Natural killer cell (primary cell): ENCODE results near the gene WDR5. TPM values are rescaled to one million over a fixed set of nuclear protein-coding genes. Genes with fewer than 3 reads are reported as not detected.

Source experiments
- ATAC-seq, 3 donors: fragments of 150-1000 bp in 2 of 3; fragments of 200-7000 bp in 1 of 3; cut with Tn5 transposase; 1 replicate in 1 of 3; 2 replicates in 2 of 3; pipeline ENCODE4 v1.10.0; 2021; ENCODE audit warnings: mild to moderate bottlenecking in 2 of 3, moderate library complexity in 2 of 3
- DNase-seq, 2 donors: peaks; one replicate each; pipeline versions ENCODE4 v3.0.0 to v3.0.0-alpha.2; 2013 to 2021; ENCODE audit warnings: mixed read lengths in 1 of 2
- H3K27ac ChIP-seq: one replicate; pipeline ENCODE4 v1.5.1; 2013; ENCODE audit warnings: mild to moderate bottlenecking, low read length
- H3K27me3 ChIP-seq: one replicate; pipeline ENCODE4 v1.6.1; 2013; ENCODE audit warnings: low read length; ENCODE audit not compliant: control insufficient read depth, insufficient read depth
- H3K36me3 ChIP-seq: one replicate; pipeline ENCODE4 v1.6.1; 2013; ENCODE audit warnings: low read length; ENCODE audit not compliant: control insufficient read depth, insufficient read depth
- H3K4me1 ChIP-seq: one replicate; pipeline ENCODE4 v1.6.1; 2013; ENCODE audit warnings: low read length; ENCODE audit not compliant: control insufficient read depth, insufficient read depth
- H3K4me3 ChIP-seq: one replicate; pipeline ENCODE4 v1.5.1; 2013; ENCODE audit warnings: low read length
- H3K9me3 ChIP-seq: one replicate; pipeline ENCODE4 v1.6.1; 2013; ENCODE audit warnings: low read length; ENCODE audit not compliant: control insufficient read depth, insufficient read depth
- H3K27ac Mint-ChIP-seq, 2 donors: one replicate each; pipeline ENCODE4 v1.8.0; 2022; ENCODE audit warnings: mild to moderate bottlenecking in 2 of 2, mixed read lengths in 2 of 2, moderate library complexity in 1 of 2
- H3K27me3 Mint-ChIP-seq, 2 donors: one replicate each; pipeline ENCODE4 v1.8.0; 2022; ENCODE audit warnings: low read depth in 2 of 2, mixed read lengths in 2 of 2
- H3K36me3 Mint-ChIP-seq: one replicate; pipeline ENCODE4 v1.8.0; 2022; ENCODE audit warnings: mixed read lengths
- H3K4me1 Mint-ChIP-seq, 2 donors: one replicate each; pipeline ENCODE4 v1.8.0; 2022; ENCODE audit warnings: mixed read lengths in 2 of 2
- H3K4me3 Mint-ChIP-seq: one replicate; pipeline ENCODE4 v1.8.0; 2022; ENCODE audit warnings: mild to moderate bottlenecking, moderate library complexity, mixed read lengths
- H3K9me3 Mint-ChIP-seq, 2 donors: one replicate each; pipeline ENCODE4 v1.8.0; 2022; ENCODE audit warnings: mixed read lengths in 2 of 2
- CTCF ChIP-seq: fragments of 200-600 bp; IDR thresholded peaks from one replicate; pipeline ENCODE4 v1.8.0; 2022; ENCODE audit warnings: antibody characterized with exemption
- WGBS: methylation state at CpG from one replicate; pipeline ENCODE4 v1.1.7; 2013; ENCODE audit warnings: missing lambda C conversion rate; ENCODE audit not compliant: insufficient coverage; 5-methylcytosine and 5-hydroxymethylcytosine counted together
- intact Hi-C: fragments of 100-400 bp; cut with micrococcal nuclease; formaldehyde crosslinking; loops from one replicate; pipeline ENCODE4 v1.14.2; 2022
- total RNA-seq, 4 donors: library from RNA; stranded (reverse); fragments of 120-200 nt in 1 of 4; gene quantifications; one replicate each; pipeline versions ENCODE4 v1.2.3 to v1.2.4, GENCODE V29; 2013 to 2022

WDR5 gene
- total RNA-seq, 3 donors from 2014 or later (not counting 1 experiment from before 2014, with no cell fraction given): 12.9 to 18.6 (median 15.9) TPM

GRCh38 chr9:134172198-134173126, 36.6 kb downstream of the WDR5 start:
- no peaks in the 10 kb centered on the region for H3K9me3 Mint-ChIP-seq
- peaks cover 3% of the 10 kb centered on the region for H3K9me3 ChIP-seq

GRCh38 chr9:134173127-134174072, 37.5 kb downstream of the WDR5 start:
- no peaks in the 10 kb centered on the region for H3K4me1 Mint-ChIP-seq
- 84% methylated on average over 46 of the region's 46 CpGs for WGBS
- no peak for DNase-seq
- Histone ChIP-seq H3K27ac (no peak overlapping the region), H3K36me3 (no peaks in the 10 kb centered on the region), H3K27me3 (no peaks in the 10 kb centered on the region), H3K9me3 (peaks cover 3% of the 10 kb centered on the region), H3K4me1 (peaks cover 27% of the 10 kb centered on the region), H3K4me3 (no peak overlapping the region)
- intact Hi-C loops: loop anchor here (5.0 to 10.0 kb wide), 2 partner anchors 121 to 564 kb away; no protein-coding TSS in a partner anchor
- no peak overlapping the region for H3K4me3 Mint-ChIP-seq
- H3K36me3 Mint-ChIP-seq: no peaks in the 10 kb centered on the region
- no peak for TF ChIP-seq CTCF
- no peak for ATAC-seq
- H3K27ac Mint-ChIP-seq: no peak overlapping the region
- H3K27me3 Mint-ChIP-seq: peaks cover 0 to 6% of the 10 kb centered on the region in 2 donors
- H3K9me3 Mint-ChIP-seq: no peaks in the 10 kb centered on the region

More at GRCh38 chr9:134172198-134173126, 36.6 kb downstream of the WDR5 start:
- Histone ChIP-seq H3K27ac (no peak overlapping the region), H3K27me3 (no peaks in the 10 kb centered on the region), H3K4me3 (no peak overlapping the region), H3K36me3 (no peaks in the 10 kb centered on the region), H3K4me1 (peaks cover 27% of the 10 kb centered on the region)
- Mint-ChIP-seq H3K4me1 (no peaks in the 10 kb centered on the region), H3K4me3 (no peak overlapping the region), H3K36me3 (no peaks in the 10 kb centered on the region), H3K27ac (no peak overlapping the region), H3K27me3 (peaks cover 0 to 5% of the 10 kb centered on the region in 2 donors)
- no peak for TF ChIP-seq CTCF
- ATAC-seq (no peak), DNase-seq (no peak)
- WGBS: 89% methylated on average over 31 of the region's 31 CpGs
- intact Hi-C loops: loop anchor here (5.0 to 10.0 kb wide), 2 partner anchors 122 to 565 kb away; no protein-coding TSS in a partner anchor

- Histone ChIP-seq H3K27ac (no peak overlapping the region), H3K4me3 (no peak overlapping the region), H3K4me1 (peaks cover 30% of the 10 kb centered on the region), H3K9me3 (no peaks in the 10 kb centered on the region), H3K36me3 (no peaks in the 10 kb centered on the region), H3K27me3 (no peaks in the 10 kb centered on the region)
- 15% methylated on average over 9 of the region's 9 CpGs for WGBS
- H3K4me3 Mint-ChIP-seq: no peak overlapping the region
- H3K27ac Mint-ChIP-seq: no peak overlapping the region
- TF ChIP-seq CTCF: no peak
- peaks cover 0 to 2% of the 10 kb centered on the region in 2 donors for H3K4me1 Mint-ChIP-seq
- no peaks in the 10 kb centered on the region for H3K36me3 Mint-ChIP-seq
- peaks cover 0 to 6% of the 10 kb centered on the region in 2 donors for H3K27me3 Mint-ChIP-seq
- intact Hi-C loops: loop anchor here (5.0 to 10.0 kb wide), 2 partner anchors 121 to 563 kb away; no protein-coding TSS in a partner anchor
- no peak for ATAC-seq
- DNase-seq: no peak
- H3K9me3 Mint-ChIP-seq: no peaks in the 10 kb centered on the region
These were observed 38.2 kb downstream of the WDR5 start for GRCh38 chr9:134174073-134174449.
